CD4-positive, alpha-beta T cell treated with Interleukin-2 at 100 ng/mL for 4 hours (primary cell): ENCODE data around the gene IKZF1.
"Not testable (repeated sequence)": the region's sequence is repeated elsewhere in the genome, so short reads cannot be mapped to it uniquely, and the experiment has no call there.

ENCODE experiments used
- DNase-seq: peaks from one replicate; pipeline ENCODE4 v3.0.0-alpha.2; 2020; ENCODE audit warnings: low spot score

Gene IKZF1

DNA sequence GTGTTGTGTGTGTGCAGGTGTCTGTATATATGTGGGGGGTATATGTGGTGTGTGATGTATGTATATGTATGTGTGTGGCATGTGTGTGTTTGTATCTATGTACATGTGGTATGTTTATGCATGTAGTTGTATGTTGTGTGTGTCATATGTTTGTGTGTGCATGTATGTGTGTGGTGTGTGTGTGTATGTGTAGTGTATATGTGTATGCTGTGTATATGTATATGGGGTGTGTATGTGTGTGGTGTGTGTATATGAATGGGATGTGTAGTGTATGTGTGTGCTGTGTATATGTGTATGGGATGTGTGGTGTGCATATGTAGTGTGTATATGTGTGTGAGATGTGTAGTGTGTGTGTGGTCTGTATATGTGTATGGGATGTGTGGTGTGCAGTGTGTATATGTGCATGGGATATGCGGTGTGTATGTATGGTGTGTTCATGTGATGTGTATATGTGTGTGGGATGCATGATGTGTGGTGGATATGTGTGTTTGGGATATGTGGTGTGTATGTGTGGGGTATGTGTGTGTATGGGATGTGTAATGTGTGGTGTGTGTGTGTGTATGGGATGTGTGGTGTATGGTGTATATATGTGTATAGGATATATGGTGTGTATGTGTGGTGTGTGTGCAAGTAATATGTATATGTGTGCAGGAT is 30.0 kb downstream of the IKZF1 start:
- no peak for DNase-seq

- DNase-seq: no peak
Measured at GRCh38 chr7:50335230-50335794, 30.8 kb downstream of the IKZF1 start.

DNA sequence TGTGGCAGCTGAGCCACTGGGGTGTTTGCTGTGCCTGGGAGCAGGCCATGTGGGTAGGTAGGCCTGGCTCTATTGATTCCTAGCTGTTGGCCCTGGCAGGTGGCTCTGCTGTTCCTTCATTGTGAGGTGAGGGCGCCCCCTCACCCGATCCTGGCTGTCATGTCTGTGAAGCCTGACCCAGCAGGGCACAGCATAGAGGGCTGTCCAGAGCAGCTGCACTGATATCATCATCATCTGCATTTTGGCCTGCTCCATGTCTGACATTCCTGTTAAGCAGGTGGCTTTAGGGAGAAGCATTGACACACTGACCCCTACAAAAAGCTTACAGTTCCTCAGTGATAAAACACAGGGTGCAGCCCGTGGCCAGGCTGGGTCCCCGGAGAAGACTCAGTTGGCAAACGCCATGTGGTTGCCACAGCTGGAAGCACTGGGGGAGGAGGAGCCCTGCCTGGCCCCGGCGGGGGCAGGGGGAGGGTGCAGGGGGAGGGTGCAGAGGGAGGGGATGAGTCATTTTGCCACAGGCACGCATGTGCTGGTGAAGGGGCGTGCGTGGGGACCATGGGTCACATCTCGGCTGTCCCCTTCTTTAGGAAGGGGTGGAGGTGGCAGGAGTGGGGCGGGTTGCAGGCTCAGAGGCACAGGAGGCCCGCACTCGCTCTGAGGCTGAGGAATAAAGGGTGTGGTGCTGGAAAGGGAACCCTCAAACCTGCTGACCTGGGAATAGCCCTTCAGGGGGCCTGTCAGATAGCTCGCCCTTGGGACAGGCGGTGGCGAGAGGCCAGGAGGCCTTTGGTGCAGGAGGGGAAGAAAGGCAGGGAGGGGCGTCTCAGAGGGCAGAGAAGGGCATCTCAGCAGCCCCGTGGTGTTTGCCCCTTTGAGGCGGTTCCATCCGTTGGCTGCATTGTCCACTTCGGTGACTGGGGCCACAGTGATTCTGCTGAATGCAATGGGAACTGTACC is 31.6 kb downstream of the IKZF1 start:
- DNase-seq: peak; percentile 86

- peak; percentile 31 for DNase-seq
Measured at GRCh38 chr7:50336894-50337703, 32.6 kb downstream of the IKZF1 start.

GRCh38 chr7:50339472-50339871 is 35.0 kb downstream of the IKZF1 start:
- DNase-seq: not testable (repeated sequence)

DNA sequence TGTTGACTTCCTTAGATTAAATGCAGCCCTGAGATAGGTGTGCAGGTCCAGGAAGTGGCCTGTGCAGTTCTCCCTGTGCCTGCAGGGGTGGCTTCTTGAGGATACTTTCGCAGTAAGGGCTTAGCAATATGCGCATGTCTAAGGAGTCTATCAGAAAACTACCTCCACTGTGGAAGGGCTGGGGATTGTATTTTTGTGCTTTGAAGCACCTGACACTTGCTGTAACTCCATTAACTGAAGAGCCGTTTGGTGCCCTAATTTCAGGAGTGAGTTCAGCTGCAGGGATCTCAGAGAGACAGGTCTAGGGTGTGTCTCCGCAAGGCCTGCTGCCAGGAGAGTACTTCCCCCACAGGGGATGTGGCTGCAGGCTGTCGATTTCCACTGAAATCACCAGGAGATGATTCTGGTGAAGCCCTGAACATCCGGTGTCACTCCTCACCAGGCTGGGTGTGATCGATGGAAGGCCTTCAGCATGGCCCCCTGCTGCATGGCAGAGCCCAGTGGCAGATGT is 35.5 kb downstream of the IKZF1 start:
- DNase-seq: peak; percentile 72

DNA sequence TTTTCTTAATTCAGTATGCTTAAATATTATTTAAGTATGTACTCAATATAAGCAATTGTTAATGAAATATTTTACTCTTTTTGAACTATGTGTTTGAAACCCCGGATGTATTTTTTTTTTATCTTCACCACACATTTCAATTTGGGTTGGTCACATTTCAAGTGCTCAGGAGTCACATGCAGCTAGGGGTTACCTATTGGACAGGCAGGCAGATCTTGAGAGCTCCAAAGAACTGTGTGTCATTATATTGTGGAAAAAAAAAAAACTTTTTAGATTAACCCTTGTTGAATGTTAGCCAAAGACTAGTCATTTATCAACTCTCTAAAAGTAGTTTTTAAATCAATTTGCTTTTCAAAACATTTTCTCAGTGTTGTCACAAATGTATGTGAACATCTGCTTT is 37.2 kb downstream of the IKZF1 start:
- DNase-seq: peak; percentile 63

DNA sequence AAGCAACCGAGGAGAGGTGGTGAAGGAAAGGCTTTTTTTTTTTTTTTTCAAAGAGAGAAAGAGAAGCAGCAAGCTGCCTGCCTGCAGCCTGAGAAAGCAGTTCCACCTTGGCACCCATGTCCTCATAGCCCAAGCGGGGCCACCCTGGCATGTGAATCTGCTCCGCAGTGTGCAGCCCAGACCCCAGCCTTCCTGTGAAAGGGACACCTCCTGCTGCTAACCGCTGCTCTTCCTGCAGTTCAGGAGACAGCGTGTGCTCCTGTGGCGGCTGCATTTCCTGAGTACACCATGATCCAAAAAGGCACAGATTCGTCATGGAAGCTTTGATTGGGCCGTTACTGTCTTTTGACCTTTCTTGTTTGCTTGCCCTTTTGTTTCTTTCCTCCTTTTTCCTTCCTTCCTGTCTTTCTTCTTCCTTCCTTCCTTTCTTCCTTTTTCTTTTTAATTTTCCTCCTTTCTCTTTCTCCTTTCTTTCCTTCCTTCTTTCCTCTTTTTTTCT is 38.1 kb downstream of the IKZF1 start:
- DNase-seq: peak; percentile 54

GRCh38 chr7:50346545-50347497 is 42.3 kb downstream of the IKZF1 start:
- DNase-seq: peak; percentile 43

GRCh38 chr7:50347693-50348092 is 43.2 kb downstream of the IKZF1 start:
- DNase-seq: peak; percentile 58

GRCh38 chr7:50348469-50349162 is 44.1 kb downstream of the IKZF1 start:
- DNase-seq: no peak

DNA sequence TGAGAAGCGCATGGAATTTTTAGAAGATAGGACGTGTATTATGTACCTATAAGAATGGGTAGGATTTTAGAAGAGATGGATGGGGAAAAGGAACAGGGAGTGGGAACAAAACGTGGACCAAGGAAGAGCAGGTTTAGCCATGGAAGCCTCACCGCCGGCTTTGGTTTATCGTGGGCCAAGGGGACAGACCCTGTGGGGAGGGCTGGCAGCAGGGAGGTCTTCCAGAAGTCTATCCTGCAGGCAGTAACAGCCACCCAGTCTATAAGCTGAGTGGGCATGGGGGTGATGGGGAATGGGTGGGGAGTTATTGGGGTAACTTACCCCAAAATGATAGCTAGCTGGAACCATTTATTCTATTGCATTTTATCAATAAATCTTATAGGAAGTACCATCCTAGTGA is 44.9 kb downstream of the IKZF1 start:
- no peak for DNase-seq

DNA sequence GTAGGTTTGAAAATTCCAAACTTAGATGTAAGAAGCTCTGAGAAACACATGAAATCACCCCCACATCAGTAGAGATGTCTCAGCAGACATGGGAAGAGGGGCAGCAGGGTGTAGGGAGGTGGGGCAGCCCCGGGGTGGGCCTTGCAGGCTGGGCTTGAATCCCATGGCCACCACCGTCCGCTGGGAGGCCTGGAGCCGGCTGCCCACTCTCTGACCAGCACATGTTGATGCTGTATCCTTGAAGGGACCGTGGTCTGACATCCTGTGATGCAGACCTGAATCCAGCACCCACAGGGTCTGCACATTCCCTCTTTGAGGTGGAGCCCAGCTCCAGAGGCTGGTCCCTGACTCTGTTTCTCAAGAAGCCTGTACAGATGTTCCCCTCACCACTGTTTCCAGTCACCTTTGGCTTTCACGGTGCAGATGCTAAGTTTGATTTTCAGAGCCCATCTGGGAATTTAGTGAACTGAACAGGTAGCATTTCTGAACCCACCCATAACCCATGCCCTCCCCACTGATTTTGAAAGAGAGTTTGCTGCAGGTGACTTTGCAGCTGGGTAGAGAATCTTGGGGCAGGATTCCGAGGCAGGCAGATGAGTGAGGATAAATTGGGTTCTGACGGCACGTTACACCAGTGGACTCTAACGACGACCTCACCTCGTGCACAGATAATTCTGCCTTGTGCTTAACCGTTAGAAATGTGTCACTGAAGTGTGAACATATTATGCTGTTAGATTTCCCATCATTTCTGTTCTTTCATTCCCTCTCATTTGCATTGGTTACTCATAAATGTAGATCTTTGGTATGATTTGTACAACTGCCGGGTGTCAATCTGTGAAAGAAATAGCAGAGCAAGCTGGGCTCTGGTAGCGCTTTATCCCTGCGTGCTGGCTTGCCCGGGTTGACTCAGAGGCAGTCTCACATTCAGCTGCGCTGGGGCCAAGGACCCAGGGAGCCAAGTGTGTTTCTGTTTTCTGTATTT is 45.7 kb downstream of the IKZF1 start:
- DNase-seq: peak; percentile 87

DNA sequence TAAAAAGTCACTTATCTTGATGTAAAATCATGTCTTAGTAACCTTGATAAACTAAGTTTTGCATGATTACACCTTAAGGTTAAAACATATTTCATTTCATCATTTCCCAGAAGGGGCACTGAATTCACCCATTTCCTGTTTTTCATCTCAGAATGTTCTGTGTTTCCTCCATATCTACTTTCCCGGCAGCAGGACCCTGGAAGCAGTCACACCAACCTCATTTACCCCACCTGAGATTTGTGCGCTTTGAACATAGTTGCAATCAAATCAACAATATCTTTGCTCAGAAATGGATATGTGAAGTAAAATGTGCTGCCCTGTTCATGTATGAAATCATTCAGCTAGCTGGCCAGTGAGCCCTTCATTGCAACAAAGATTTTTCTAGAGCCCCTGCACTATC is 46.8 kb downstream of the IKZF1 start:
- peak; percentile 73 for DNase-seq

DNA sequence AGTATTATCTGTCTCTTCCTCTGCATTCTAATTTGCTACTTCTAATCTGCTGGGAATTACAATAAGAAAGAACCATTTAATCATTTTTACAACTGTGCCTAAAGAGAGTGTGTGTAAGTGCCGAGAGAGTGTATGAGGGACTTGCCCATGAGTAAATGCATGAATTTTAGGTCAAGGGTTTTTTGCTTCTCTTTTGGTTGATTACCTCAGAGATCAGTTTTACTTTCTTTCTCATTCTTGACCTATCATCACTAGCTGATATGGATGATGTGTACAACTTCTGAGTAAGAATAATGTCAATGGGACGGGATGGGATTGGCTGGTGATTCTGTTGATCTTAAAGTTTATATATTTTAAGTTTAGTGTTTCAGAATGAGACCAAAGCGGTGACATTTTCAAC is 47.8 kb downstream of the IKZF1 start:
- DNase-seq: peak; percentile 86

DNA sequence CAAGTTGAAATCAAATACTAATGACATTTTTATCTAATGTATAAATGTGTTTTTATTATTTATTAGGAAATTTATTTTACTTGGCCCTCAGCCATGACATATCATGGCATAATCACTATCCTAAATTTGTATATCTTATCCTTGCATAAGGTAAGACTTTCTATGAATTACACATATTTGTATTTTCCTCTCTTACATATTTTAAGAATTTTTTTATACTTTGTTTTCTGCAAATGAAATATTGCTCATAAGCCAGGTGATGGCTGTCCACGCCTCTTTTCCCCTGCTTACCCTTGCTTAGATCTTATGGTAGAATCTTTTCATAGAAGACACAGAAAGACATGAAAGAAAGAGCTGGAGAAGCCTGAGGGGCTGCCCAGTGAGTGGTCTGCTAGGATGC is 48.2 kb downstream of the IKZF1 start:
- DNase-seq: no peak

DNA sequence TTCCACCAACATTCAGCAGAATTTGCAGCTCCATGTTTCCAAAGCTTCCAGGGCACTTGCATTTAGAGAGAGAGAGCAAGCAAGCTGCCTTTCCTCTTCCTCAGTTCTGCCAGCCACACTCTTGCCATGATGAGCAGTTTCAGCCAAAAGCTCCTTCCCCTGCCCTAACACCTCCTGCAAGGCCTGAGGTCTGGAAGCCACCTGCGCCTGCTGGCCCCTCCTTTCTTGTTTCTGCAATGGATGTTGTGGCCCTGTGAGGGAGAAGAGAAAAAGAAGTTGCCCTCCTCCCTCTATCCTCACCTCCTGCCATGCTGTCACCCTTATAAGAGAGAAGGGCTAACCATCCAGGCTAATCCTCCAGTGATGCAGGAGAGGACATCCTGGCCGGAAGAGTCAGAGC is 48.7 kb downstream of the IKZF1 start:
- DNase-seq: no peak

DNA sequence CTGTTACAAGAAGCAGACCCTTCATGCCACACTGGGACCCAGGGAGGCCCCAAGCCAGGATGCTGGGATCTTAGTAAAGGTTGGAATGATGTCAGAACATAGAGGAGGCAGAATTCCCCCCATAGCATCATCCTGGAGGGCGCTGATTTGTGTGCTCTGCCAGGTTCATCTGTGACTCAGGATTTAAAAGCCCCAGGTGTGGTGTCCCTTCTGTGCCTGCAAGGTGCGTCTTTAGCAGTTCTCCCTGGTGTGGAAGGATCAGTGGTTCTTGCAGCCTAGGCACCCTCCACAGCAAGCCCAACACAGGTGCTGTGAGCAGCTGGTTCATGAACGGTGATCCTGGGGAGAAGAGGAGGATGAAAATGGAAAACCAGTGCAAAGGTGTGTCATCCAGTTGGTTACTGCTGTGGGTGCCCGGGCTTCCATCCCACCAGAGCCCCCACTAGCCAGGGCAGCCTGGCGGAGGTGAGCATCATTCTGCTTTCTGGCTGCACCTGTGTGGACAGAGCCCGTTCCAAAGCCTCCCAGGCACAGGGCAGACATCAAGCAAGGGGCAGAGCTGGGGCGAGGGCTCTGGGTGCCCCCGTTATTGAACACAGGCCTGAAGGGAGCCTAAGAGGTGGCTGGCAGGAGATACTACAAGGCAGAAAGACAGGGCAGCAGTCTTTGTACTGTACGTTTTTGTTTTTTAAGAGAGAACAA is 49.5 kb downstream of the IKZF1 start:
- DNase-seq: no peak
